ENCODE data around the gene LGI2.

Gene LGI2

DNA sequence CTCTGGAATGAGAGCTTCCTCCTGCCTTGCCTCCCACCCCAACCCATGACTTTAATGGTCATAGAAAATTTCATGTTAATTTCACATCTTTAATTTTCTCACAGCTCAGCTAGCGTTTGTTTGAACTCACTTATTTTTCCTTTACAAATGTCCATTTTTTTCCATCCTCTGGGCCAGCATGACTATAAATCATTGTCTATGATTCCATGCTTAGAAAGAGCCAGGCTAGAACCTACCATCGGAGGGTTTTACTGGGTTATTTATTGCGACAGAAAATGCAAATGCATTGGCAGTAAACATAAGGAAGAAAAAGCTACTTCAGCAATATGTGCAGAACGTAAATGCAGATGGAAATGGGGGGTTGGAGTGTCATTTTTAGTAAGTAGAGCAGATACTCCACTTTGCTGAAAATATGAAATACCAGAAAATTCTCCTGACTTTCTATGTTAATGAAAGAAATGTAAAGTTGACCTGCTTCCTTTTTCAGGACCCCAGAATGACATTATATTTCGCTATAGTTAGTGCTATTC, 37.1 kb downstream of the LGI2 start:
- FAIRE-seq, result no peak

DNA sequence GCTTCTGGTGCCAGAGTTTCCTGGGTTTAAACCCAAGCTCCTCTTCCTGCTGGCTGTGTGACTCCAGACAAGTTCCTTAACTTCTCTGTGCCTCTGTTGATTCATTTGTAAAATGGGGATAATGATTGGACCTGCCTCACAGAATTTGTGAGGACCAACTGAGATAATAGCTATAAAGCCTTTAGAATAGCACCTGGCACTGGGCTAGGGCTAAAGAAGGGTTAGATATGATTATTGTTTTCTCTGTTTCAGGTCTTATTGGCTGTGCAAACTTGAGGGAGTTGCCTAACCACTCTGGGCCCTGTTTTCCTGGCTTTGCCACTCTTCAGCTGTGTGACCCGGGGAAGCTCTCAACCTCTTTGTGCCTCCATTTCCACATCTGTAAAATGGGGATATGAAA, 37.8 kb downstream of the LGI2 start:
- FAIRE-seq, result no peak

DNA sequence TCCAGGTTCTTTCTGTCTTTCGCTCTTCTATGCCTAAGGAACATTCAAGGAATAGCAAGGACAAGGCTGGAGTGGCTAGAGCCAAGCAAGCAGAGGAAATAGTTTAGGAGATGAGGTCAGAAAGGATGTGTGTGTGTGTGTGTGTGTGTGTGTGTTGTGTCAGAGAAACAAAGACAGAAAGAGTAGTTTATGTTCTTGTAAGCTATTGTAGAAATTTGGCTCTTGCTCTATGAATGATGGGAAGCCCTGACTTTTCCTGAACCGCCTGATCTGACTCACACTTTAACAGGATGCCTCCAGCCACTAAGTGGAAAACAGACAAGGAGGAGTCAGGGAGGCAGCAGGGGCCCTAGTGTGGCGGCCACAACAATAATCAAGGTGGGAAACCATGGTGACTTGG, 39.7 kb downstream of the LGI2 start:
- no peak for FAIRE-seq

DNA sequence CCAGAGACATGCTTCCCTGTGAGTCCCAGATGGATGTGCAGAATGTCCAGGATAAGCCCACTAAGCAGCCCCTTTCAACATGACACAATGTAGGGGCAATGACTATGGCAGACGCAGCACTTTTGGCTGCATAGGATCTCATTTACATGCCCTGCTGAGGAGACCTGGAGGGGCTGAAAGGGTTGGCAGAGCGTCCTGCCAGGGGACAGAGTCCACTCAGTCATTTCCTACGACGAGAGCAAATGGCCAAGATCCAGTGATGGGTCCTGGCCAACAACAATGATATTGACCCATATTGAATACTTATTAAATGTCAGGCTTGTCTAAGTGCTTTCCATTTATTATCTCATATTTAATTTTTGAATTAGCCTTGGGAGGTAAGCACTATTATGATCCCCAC, 41.4 kb downstream of the LGI2 start:
- no peak for FAIRE-seq

DNA sequence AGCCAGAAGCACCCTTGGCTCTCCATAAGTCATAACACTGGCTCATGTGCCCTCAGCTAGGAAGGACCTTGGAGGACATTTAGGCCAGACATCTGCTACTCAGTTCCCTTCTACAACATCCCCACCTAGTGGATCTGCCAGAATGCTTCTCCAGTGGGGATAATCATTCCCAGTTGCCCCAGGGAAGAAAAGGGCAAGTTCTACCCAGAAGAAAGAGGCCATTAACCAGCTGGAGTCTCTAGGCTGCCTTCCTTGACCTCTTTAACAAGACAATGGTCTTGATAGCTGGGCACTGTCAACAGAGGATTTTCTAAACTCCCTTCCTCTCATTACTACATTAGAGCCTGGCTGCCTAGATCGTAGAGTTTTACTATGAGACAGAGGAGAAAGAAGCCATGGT, 42.0 kb downstream of the LGI2 start:
- FAIRE-seq, result no peak

DNA sequence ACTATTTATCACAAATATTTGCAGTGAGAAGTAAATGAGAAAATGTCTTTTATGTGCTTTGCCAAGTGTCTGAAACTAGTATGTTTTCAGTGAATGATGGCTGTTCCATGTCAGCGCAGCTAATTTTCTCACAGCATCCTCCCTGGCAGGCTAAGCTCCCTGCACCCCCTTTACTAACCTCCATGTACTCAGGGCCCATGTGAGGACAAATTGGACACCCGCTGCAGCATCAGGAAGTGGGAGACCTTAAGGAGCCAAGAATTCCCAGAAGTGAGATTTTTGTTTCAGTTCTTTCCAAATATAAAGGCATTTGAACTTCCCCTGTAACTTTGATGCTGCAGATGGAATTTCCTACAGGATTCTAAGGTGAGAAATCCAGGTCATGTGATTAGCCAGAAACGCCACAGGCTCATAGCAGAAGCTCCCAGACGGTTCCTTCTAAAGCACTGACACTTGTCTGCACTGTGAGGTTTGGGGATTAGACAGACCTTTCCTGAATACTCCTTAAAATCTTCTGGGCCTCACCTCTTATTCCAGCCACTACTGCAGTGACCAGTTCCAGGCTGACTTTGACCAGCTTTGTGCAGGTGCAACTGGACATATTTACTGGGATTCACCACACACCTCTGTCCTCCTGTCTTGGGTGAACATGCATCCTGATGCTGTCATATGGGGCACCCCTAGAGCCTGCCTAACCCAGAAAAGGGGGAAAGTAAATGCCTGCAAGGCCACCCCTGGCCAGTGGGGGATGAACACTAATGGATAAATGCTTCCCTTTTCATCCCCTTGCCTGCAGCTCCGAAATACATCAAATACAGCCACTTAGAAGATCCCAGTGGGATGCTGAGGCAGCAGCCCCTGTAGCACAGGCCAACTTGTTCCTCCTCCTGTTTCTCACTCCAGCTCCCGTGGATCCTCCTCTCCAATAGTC, 45.9 kb downstream of the LGI2 start:
- no peak for FAIRE-seq

DNA sequence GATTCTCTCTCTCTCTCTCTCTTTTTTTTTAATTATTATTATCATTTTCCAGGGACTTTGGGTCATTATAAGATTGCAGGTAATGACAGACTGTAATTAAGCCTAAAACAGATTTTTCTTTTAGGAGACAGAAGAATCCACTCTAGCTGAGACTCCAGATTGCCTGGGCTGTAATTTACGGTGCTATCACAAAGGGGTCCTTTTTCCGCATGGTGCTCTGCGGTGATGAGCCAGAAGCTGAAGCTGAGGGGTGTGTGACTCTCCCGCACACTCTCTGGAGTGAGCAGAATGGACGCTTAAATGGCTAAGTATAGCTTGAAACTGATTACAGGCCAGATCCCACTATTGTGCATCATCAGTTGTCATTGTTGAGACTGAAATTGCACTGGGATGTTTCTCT, 50.0 kb downstream of the LGI2 start:
- no peak for FAIRE-seq

DNA sequence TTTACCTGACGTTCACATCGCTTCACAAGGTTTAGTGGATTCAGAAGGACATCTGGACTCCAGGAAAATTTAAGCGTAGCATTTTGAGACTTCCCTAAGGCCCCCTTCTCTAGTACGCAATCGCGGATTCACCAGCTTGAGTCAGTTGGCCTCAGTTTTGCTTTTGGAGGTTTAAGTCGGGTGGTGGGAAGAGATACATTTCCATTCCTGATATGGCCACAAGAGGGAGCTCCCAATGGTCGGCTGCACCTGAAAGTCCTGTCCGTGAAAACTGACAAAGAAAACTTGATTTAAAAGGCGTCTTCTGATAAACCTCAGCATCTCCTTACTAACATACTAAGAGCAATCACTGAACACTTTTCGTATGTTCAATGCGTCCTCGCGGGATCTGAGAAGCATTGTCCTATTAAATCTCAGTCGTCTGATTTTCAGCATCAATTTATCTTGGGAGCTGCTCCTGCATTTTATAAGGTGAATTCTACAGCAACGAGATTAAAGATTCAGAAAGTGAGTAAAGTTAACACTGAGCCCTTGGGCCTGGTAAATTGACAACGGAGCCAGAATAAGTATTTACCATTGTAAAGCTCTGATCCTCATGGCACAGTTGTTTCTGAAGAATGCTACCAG, 50.6 kb downstream of the LGI2 start:
- FAIRE-seq, result peak; percentile 40

DNA sequence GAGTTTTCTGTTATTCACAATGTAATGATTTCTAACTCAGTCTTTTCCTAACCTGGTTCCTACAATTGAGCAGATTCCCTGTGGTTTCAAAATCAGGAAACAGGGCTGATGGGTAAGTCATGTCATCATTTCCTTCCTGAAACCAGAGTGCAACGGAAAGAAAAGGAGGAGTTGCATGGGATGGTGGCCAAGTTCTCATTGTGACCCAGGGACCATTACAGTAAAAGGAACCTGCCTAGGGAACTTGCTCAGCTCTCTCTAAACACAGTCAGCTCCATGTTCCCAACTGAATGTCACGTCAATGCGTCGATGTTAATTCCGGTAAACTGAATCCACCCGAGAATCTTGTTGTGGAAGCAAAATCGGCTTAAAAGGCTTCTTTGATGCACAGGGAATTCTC, 51.2 kb downstream of the LGI2 start:
- no peak for FAIRE-seq

DNA sequence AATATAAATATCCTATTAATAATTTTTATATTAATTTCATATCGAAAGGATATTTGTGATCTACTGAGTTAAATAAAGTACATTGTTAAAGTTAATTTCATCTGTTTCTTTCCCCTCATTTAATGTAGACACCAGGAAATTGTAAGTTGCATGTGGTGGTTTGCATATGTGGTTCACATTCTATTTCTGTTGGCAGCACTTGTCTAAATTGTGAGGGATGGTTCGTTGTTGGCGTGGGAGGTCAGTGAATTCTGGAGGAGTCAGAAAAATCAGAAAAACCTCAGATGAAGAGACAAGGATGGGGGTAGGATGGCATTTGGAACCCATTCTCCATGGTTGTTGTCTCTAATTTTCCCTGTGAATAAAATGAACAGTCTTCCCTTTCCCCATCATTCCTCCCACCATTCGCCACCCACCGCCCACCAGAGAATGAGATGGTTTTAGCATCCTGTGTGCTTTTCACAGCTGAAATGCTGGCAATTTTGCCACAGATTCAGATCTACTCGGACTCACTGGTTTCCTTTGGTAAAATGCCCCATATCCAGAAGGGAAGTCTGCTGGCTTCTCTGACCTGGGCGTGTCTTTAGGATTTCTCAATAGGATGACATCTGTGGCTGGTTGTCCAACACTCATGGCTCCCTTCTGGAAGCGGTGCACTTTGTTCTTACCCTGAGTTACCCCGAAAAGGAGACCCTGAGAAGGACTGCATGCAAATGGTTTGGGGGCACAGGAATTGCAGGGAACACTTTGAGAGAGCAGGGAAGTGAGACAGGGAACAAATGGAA, 52.3 kb downstream of the LGI2 start:
- FAIRE-seq, result no peak

DNA sequence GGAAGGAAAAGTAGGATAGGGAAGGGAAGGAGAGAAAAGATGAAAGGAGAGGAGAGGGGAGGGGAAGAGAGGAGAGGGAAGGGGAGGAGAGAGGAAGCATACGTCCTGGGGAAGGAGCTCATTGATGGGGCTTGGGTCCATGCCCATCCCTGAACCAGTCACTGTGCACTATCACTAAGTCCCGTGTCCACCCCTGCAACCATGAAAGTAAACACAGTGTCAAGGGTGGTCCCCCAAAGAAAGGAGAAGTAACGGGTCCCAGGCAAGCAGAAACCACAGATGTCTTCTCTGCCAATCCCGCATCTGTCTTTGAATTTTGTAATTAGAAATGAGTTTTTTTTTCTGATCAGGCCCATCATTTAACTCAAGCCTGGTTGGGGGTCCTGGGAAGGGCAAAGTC, 55.2 kb downstream of the LGI2 start:
- FAIRE-seq, result no peak

DNA sequence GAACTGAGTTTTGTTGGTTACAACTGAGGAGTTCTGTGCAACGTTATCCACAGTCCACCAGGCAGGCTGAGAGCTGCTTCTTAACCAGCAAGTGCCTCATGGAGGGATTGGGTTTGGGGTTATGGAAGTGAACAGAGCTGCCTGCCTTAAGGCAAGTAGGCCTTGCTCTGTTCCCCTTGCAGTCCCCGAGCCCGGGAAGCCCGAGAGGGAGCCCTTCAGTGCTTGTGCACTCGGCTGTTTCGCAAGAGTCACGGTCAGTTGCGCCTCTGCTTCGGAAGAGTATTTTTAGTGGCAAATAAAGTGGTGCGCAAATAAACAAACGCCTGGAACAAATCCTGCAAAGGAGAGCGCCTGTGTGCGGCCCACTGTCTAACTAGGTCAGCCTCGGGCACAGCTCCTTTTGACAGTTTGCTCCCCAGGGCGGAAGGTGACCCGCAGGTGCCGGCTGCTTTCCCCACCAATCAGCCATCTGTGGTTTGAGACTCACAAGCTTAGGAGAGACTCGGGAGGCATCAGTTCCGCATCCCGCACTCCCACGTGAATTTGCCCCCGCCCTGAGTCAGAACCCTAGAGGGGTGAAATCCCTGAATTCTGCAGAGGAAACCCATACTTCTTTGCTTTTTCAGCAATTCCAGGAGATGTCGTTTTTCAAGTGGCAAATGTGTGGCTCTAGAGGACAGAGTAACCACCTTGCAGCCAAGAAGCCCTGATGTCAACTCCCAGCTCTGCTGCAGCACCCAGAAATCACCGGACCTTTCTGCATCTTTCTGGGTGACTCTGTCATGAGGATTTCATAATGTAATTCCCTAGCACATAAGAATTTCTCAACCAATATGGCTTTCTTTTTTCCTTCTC, 56.8 kb downstream of the LGI2 start:
- no peak for FAIRE-seq

DNA sequence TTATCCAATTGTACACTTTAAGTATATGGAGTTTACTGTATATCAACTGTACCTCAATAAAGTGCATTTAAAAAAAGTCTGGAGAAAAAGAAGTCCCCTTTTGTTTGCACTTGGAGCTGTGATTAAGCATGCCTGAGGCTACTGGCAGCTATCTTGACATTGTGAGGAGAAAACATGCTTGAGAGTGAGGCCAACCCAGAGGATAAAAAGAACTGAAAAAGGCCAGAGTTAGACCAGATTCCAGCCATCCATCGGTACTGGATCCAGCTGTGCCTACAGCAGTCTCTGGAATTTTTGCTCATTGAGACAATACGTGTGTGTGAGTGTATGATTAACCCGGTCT, 57.4 kb downstream of the LGI2 start:
- no peak for FAIRE-seq

DNA sequence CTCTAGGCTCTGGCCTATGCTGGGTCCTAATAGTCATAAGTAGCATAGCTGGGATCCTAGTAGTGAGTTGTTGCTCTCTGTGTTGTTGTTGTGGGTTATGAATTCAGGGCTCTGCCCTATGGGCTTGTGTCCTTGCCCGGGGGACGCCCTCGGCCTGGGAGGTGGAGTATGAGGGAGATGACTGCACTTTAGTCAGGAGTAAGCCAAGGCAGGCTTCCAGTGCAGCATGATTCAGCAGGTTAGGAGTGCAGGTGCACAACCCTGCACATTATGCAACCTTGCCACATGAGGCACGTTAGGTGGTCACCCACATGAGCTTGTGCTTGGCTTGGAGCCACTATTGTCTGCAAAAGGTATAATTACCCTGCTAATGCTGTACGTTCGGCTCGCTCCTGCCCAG, 59.6 kb downstream of the LGI2 start:
- no peak for FAIRE-seq

DNA sequence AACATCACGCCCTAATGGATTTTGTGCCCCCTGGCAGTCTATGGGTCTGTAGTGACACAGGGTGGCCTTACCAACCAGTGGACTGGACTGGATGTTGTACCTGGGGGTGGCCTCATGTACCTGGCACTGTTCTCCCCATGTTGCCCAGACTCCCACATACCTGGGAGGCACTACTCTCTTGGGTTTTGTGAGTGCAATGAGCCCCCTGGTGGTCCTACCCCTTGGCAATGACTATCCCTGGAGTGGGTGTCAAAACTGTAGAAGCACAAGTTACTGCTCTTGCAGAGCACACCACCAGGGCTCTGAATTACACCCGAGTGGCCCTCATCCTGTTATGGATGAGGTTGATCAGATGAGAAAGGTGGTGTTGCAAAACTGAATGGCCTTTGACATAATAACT, 60.1 kb downstream of the LGI2 start:
- no peak for FAIRE-seq

DNA sequence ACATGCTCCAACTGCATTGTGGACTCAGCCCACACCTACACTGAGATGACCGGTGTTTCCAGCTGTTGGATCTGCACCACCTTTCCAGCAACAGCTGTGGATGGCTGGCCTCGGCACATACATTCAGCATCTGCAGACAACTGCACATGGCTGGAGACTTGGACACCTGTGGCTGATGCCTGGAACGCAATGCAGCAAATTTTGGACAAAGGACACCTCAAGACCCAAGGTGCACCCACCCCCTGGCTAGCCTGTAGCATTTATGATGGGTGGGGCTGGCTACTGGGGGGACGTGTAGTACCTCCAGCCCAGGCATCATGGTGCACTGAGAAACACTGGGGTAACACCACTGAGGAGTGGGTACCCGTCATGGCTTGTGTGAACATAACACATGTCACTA, 60.6 kb downstream of the LGI2 start:
- FAIRE-seq, result no peak

DNA sequence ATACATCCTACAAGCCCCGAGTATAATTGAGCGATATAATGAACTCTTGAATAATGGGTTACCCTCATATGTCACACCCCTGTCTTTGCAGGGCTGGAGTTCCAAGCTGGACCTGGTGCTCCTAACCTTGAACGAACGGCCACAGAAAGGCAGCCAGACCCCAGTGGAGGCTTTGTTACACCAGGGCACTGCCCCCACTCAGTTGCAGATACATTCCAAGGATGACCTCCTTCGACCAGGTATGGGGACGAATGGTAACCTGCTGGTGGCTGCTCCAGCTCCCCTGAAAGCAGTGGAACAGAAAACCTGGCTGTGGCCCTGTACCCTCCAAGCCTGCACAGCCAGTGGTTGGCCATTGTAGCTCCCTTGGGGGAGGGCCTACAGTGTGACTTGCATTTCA, 61.3 kb downstream of the LGI2 start:
- no peak for FAIRE-seq

DNA sequence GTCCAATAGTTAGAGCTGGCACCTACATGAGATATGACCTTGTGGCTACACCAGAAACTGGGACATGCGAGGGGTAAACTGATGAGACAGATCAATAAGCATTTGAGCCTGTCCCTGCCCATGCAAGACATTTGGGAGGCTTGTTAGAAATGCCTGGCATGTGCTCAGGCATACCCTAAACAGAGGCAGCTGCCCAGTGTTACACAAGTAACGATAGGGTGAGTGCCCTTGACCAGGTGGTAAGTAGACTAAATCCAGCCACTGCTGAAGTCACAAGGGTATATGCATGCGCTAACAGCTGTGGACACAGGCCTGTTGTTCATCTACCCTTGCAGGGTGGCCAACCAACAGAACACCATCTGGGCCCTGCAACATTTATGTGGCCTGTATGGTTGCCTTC, 61.8 kb downstream of the LGI2 start:
- no peak for FAIRE-seq

DNA sequence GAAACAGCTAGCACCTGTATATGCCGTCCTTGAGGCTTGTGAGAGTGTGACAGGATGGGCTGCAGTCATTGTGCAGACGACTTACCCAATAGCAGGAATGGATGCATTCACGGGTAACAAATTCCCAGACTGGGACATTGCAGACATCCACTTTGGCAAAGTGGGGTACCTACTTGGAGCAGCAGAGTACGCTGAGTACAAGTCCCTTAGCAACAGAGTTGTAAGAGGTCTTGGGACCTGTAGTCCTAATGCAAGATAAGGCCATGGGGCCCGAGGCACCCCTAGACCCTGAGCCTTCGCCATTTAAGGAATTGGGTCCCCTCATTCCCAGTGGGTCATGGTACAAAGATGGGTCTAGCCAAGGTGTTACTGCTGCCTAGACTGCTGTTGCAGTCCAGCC, 62.5 kb downstream of the LGI2 start:
- FAIRE-seq, result no peak

DNA sequence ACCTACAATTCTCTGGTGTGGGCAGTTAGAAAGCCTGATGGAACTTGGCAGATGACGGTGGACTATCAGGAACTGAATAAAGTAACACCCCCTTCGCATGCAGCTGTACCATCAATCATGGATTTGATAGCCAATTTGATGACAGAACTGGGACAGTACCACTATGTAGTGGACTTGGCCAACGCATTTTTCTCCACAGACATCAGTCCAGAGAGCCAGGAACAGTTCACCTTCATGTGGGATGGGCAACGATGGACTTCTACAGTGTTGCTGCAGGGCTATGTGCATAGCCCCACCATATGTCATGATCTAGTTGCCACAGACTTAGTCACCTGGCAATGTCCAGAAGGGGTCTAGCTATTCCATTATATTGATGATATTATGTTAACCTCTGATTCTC, 63.4 kb downstream of the LGI2 start:
- no peak for FAIRE-seq

DNA sequence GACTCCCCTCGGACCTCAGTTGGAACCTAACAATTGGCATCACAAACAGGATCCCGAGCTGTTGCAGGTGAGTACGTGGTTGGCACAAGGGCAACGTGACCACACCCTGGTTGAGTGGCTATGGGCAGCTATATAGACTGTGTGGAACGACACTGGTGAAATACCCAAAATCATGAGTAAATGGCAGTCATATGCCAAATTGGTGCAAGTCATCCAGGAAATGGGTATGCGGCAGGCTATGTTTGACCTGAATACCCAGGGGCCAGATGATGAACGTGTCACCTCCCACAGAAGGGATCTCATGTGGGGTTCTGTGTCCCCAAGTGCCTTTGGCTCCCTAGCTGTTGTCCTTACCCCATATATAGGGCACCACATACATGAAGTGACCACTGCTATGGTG, 64.7 kb downstream of the LGI2 start:
- no peak for FAIRE-seq

DNA sequence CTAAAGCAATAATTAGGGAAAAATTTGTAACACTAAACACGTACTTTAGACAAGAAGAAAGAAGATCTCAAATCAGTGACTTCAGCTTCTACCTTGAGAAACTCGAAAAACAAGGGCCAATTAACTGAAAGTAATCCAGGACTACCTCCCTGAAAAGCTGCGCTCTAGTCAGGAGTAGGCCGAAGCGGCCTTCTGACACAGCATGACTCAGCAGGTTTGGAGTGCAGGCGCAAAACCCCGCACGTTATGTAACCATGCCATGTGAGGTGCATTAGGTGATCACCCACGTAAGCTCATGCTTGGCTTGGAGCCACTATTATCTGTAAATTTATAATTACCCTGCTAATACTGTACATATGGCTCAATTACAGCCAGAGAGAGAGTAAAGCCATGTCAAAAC, 65.1 kb downstream of the LGI2 start:
- no peak for FAIRE-seq

DNA sequence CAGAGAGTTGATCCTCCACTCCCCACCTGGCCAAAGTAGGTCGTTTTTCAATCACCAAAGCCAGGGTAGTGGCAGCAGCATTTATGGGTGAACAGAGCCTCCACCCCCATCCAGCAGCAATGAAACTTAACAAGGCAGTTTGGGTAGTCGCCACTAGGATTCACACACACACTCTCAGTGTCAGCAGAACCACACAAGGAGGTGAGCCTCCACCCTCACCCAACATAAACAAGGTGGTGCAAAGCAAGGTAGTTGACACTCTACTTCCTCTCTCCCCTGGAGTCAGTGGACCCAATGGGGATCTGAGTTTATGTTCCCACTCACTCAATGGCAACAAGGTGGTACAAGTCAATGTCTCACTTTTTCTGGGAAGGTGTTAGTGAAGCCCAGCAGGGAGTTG, 67.5 kb downstream of the LGI2 start:
- no peak for FAIRE-seq

All from A204.1 (cell line).